HG03280 (cell line): ENCODE data around the gene THY1.
"Not testable (repeated sequence)": the region's sequence is repeated elsewhere in the genome, so short reads cannot be mapped to it uniquely, and the experiment has no call there.

Source experiments
- ATAC-seq: cut with Tn5 transposase; IDR thresholded peaks from one replicate; pipeline ENCODE4 v1.9.1; 2021; ENCODE audit warnings: mild to moderate bottlenecking, moderate library complexity; ENCODE audit not compliant: unreplicated experiment

The THY1 gene

DNA sequence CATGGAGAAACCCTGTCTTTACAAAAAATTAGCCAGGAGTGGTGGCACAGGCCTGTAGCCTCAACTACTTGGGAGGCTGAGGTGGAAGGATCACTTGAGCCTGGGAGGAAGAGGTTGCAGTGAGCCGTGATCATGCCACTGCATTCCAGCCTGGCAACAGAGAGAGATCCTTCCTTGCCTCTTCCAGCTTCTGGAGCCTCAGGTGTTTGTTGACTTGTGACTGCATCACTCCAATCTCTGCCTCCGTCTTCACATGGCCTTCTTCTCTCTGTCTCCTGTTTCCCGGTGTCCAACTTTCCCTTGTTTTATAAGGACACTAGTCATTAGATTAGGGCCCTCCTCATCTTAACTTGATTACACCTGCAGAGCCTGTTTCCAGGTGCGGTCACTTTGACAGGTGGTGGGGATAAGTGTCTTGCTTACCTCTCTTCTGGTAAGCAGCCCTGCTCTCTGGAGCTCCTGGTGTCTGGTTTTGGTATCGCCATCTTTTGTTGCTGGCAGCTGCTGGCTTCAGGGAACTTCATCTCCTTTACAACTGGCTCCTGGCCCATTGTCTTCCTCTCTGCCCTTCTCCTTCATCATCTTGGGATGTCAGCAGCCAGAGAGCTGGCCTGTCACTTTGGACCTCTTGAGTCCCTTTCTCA lies 33.2 kb downstream of the THY1 start:
- ATAC-seq = no peak

DNA sequence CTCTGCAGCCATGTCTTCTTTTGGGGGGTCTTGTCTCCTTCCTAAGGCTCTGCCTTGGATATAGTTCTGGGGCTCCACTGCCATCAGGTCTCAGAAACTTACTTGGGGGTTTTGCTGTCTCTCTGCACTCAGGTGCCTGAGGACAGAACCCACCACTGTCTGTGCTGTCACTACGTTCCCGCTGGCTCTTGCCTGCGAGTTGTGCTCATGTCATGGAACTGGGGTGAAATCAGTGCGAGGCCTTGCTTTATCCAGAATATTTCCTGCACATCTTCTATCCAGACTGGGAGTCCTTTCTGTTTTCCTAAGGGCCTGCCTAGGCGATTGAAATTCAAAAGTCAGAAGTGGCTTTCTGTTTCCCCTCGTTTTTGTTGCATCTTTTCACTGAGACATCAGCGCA lies 34.9 kb downstream of the THY1 start:
- no peak for ATAC-seq

GRCh38 chr11:119384332-119384731 lies 38.6 kb downstream of the THY1 start:
- ATAC-seq = no peak

DNA sequence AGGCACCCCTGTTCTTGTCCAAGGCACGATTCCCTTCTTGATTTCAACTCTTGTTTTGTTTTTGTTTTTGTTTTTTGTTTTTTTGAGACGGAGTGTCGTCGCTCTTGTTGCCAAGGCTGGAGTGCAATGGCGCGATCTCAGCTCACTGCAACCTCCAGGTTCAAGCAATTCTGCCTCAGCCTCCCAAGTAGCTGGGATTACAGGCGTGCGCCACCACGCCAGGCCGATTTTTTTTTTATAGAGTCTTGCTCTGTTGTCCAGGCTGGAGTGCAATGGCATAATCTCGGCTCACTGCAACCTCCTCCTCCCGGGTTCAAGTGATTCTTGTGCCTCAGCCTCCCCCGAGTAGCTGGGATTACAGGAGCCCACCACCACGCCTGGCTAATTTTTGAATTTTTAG lies 40.5 kb downstream of the THY1 start:
- not testable (repeated sequence) for ATAC-seq

GRCh38 chr11:119382101-119382500 lies 40.9 kb downstream of the THY1 start:
- ATAC-seq = no peak

DNA sequence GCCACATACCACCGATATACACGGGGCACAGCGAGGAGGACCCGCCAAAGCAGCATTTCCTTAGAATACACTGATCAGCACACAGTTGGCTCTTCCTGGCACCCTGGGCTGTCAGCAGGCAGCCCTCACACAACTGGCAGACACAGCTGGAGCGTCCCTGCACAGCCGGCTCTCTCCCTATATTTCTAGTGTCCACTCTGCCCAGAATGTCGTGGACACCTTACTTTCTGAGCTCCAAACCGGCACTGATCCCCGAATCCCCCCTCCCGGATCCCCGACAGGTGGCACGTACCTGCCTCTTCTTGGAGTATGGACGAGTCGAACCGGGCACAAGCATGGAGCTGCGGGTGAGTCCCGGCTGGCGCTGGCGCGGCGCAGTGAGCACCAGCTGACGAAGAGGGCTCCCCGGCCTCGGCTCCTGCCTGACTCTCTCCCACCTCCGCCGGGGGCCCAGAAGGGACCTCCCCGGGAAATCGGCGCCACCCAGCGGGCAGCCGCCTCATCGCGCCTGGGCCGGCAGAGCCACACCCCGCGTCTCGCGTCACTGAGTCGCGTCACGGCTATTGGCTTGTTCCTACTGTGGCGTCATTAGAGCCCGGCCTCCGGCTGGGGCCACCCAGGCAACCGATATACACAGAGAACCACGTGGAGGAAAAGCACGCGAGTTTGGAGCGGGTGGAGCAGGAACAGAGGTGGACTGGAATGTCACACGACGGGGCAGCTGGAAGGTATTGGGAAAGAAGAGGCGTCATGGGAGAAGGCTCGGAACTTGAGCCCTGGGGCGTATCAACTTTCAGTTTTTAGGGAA lies 41.6 kb downstream of the THY1 start, which contains the start of gene USP2:
TSS of gene USP2 (minus strand) at position 510 of the 808 bp plus-strand sequence. CDS start 8,210 bp downstream, outside the sequence.
- ATAC-seq = peak; percentile 98

DNA sequence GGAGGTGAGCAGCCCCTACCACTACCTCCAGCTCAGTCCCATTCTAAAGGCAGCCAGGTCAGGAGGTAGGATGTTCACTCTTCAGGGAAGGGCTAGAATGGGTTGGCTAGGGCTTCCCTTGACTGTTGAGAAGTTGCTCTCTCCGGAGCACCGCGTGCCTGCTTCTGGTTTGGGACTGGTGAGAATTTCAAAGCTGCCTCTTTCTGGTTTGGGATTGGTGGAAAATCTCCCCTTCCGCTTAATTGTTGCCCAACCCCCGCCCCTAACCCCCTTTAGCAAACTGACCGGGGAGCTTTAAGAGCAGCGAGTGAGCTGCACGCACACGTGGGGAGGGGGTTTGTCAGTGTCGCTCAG lies 42.2 kb downstream of the THY1 start:
- no peak for ATAC-seq

GRCh38 chr11:119380160-119380826 lies 42.7 kb downstream of the THY1 start:
- ATAC-seq = no peak

DNA sequence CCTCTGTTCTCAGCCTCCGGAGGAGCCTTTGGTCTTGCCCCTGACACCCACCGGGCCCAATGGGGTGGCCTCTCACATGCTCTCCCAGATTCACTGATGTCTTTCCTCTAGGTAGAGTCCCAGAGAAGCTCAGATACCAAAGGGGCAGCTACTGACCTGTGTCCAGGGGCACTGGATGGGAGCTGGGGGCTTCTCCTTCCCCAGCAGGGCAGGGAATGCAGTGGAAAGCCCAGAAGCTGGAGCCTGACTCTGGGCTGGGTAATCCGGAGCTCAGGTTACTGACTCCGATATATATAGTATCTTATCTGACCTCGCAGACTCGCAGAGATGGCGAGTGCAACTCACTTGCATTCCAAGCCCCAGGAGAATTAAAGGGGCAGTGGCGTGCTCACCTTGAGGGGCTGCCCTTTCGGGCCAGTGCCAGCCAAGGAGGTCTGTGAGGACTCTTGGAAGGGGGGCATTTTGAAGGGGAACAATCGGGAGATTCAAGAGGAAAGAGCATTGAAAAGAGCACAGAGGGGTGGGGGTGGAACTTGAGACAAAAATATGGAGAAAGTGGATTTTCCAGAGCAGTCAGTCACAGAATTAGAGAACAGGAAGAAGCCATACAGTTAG lies 44.0 kb downstream of the THY1 start:
- ATAC-seq = no peak

DNA sequence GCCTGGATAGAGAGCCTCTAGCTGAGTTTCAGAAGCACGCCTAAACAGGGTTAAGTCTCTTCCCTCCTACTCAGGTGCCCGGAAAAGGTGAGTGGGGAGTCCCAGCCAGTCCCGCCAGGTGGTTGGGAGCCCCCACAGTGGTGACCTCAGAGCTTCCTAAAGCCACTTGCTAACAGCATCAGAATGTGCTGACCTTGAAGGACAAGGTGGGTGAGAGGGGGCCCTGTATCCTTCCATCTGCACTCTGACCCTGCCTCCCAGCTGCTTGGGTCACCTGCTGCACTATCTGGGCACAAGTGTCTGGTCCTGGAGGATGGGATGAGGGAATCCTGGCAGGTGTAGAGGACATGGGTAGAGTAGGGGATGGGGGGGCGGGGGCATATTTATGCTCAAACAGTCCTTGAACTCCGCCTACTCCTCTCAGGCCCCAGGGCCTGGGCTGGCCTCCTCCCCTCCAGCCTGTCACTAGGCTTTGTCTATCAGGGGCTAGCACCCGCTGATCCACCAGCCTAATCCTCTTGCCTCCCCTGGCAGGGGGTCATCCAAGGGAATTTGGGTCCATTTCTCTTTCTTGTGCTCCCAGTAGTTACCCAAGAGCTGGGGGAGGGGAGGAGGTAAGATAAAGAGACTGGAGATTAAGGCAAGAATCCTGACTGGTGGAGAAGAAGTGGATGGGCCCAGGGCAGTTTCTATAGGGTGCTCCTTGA lies 44.9 kb downstream of the THY1 start:
- no peak for ATAC-seq

GRCh38 chr11:119377112-119377901 lies 45.7 kb downstream of the THY1 start:
- ATAC-seq = no peak

DNA sequence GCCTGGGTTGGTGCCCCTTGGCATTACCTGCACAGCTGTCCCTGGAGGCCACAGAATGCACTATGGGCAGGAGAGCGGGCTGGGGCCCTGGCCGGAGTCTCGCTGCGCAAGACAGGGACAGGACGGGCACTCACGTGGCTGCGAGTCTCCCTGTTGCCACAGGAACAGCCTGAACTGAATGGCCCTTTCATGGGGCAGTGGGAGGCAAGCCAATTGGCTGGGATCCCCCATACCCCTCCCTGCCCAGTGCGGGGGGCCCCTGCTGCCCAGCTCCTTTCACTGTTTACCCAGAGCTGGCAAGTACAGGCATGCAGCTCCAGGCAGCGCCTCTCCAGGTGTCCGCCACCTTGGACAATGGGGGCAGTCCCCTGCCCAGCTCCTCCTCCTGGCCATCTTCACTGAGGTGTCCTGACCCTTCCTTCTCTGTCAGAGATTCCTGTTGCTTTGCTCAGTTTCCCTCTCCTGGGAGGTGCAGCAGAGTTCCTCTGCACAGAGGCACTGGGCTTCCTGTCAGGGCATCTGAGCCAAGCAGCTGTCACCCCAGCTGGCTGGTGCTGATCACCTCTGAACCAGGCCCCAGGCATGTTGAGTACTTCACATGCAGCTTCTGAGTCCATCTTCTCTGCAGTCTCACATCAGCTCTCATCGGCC lies 46.6 kb downstream of the THY1 start:
- no peak for ATAC-seq

DNA sequence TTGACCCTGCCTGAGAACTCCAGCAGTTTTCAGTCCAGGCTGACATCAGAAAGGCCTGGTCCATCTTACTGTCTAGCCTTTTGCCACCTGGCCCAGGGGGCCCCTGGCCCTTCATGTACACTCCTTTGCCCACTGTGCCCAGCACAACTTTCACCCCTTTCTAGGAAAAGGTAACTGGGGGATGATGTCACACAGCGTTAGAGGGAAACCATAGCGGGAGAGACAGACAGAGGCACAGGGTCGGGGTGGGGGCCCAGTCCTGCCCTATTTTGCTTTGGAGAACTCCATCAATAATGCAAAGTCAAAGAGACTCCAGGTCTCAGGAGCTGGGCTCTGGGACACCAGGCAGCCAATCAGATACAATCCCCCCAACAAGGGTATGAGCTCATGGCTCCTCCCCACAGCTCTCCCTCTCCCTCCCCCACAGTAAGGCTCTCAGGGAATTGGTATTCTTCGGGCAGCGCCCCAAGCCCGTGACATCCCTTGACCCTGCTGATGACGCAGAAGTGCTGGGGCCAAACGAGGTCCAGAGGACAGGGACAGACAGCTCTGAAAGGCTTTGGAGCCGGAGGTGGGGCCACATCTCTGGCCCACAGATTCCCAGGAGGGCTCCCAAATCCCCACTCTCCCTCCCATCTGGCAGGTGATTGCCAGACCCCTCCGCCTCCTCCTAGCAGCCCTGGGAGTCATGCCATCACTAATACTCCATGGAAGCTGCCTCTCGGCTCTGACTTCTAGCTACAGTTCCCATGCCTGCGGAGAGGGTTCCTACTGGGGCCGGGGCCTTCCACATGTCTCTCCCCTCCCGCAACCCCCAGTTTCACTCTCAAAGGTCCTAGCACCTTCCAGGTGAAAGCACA lies 47.4 kb downstream of the THY1 start:
- ATAC-seq = no peak

DNA sequence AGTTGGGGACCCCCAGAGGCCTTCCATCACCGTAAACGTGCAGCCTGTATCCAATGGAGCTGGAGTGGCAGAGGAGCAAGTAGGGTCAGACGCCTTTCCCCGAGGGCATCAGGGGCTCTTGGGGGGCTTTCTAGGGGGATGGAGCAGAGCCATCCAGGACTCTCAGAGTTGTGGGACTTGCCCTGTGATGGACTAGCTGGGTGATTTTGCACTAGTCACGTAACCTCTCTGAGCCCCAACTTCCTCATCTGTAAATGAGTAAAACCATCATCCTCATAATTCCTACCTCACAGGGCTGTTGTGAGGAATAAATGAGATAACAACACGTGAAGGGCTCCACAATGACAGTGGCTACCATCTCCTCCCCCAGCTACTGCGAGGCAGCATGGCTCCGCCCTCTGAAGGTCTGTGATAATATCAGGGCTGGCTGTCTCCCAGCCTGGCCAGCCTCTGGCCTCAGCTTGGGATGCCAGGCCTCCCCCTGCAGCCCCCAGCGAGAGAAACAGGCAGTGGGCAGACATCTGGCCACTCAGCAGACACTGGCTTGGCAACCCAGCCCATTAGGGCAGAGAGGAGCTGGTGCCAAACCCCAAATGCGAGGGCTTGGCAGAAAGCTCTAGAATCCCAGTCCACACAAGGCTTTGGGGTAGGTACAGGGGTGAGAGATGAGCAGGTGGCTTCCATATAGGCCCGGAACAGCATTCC lies 48.2 kb downstream of the THY1 start:
- ATAC-seq = no peak

DNA sequence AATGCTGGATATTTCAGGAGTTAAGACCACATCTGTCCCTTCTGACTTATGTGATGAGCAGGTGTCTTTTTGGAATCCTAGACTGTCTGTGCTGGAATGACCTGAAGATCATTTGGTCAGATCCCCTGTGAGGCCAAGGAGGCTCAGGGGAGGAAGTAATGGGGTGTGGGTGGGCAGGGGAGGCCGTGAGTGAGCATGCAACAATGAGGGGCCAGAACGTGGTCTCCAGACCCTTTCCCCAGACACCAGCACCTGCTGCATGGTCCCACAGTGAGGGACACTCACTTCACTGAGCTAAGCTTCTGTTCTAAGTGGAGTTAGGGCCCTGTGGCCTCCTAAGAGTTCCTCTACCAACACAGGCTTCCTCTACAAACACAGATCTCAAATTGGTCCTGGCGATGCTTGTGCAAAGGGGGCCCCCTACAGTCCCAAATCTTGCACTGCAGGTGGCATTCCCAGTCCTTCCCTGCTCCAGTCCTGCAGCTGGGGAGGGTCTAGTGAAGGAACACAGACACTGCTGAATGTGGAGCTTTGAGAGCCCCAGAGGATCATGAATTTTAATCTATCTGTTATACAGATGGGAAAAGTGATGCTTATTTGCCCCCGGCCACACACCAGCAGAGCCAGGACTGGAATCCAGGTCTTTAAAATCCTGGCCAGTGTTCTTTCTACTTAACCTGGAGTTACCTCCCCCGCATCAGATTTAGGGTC lies 48.9 kb downstream of the THY1 start:
- no peak for ATAC-seq

GRCh38 chr11:119373059-119373920 lies 49.7 kb downstream of the THY1 start:
- ATAC-seq = no peak
